Osteoblast (primary cell): ENCODE measurements around the gene ZFAND3. TPM values are rescaled to one million over a fixed set of nuclear protein-coding genes. Genes with fewer than 3 reads are reported as not detected.
"Not testable (repeated sequence)": the region's sequence is repeated elsewhere in the genome, so short reads cannot be mapped to it uniquely, and the experiment has no call there.

Experiments
- DNase-seq: peaks from one replicate; pipeline ENCODE4 v3.0.0; 2011; ENCODE audit warnings: low spot score, mixed read lengths; ENCODE audit not compliant: insufficient read length; ENCODE audit errors: missing footprints
- H2AFZ ChIP-seq: 2 replicates; pipeline ENCODE4 v1.6.0; 2011; ENCODE audit warnings: mild to moderate bottlenecking, low read length
- H3K27ac ChIP-seq: 2 replicates; pipeline ENCODE4 v1.5.1; 2011; ENCODE audit warnings: mild to moderate bottlenecking, low read depth, low read length, moderate library complexity
- H3K27me3 ChIP-seq: 2 replicates; pipeline ENCODE4 v1.6.0; 2012; ENCODE audit warnings: mild to moderate bottlenecking, control low read depth, inconsistent platforms, low read length, moderate library complexity; ENCODE audit not compliant: insufficient read depth
- H3K36me3 ChIP-seq: 2 replicates; pipeline ENCODE4 v1.5.1; 2011; ENCODE audit warnings: mild to moderate bottlenecking, low read length, control low read depth, moderate library complexity; ENCODE audit not compliant: insufficient read depth
- H3K4me1 ChIP-seq: 2 replicates; pipeline ENCODE4 v1.5.1; 2011; ENCODE audit warnings: mild to moderate bottlenecking, low read length, control low read depth, moderate library complexity; ENCODE audit not compliant: insufficient read depth
- H3K4me2 ChIP-seq: 2 replicates; pipeline ENCODE4 v1.6.0; 2011; ENCODE audit warnings: mild to moderate bottlenecking, low read length; ENCODE audit not compliant: insufficient read depth
- H3K4me3 ChIP-seq: fragments of 200-600 bp; sonication (generic); 3 replicates; pipeline ENCODE4 v1.5.1; 2012; ENCODE audit warnings: mild to moderate bottlenecking, low read length, inconsistent platforms; ENCODE audit not compliant: insufficient read depth
- H3K79me2 ChIP-seq: 2 replicates; pipeline ENCODE4 v1.6.0; 2012; ENCODE audit warnings: mild to moderate bottlenecking, low read length, control low read depth, inconsistent platforms; ENCODE audit not compliant: insufficient read depth
- H3K9me3 ChIP-seq: 2 replicates; pipeline ENCODE4 v1.5.1; 2011; ENCODE audit warnings: low read depth, low read length, control low read depth
- H4K20me1 ChIP-seq: 2 replicates; pipeline ENCODE4 v1.6.0; 2012; ENCODE audit warnings: mild to moderate bottlenecking, low read length, control low read depth; ENCODE audit not compliant: insufficient read depth
- CTCF ChIP-seq: IDR thresholded peaks from 2 replicates; pipeline ENCODE4 v1.5.1; 2011; ENCODE audit warnings: mild to moderate bottlenecking, low read depth, low read length, moderate library complexity; ENCODE audit errors: extremely low read depth
- total RNA-seq: library from RNA; depleted of rRNA; stranded (reverse); fragments of >200 nt; gene quantifications from 2 replicates; pipeline ENCODE4 v1.2.3, GENCODE V29; 2012

Gene ZFAND3
- total RNA-seq, 1 donor: 27.1 TPM

GRCh38 chr6:37960139-37960935 is 140.8 kb downstream of the ZFAND3 start:
- no peak for TF ChIP-seq CTCF
- Histone ChIP-seq H4K20me1 (peaks cover 93% of the 10 kb centered on the region), H2AFZ (no peak overlapping the region), H3K9me3 (no peaks in the 10 kb centered on the region), H3K4me1 (peaks cover 1% of the 10 kb centered on the region), H3K79me2 (peaks cover 95% of the 10 kb centered on the region), H3K27me3 (no peaks in the 10 kb centered on the region), H3K4me2 (no peak overlapping the region), H3K4me3 (no peak overlapping the region), H3K27ac (no peak overlapping the region), H3K36me3 (no peaks in the 10 kb centered on the region)
- no peak for DNase-seq

GRCh38 chr6:37962481-37963080 is 143.1 kb downstream of the ZFAND3 start:
- H2AFZ ChIP-seq, H3K27me3 ChIP-seq, H3K9me3 ChIP-seq, H3K36me3 ChIP-seq, DNase-seq, H3K27ac ChIP-seq, H3K4me3 ChIP-seq, H3K4me2 ChIP-seq: not testable (repeated sequence)
- peaks cover 89% of the 10 kb centered on the region for H4K20me1 ChIP-seq
- H3K79me2 ChIP-seq: peaks cover 94% of the 10 kb centered on the region
- H3K4me1 ChIP-seq: peaks cover 16% of the 10 kb centered on the region

- Histone ChIP-seq H4K20me1 (peaks cover 80% of the 10 kb centered on the region), H3K79me2 (peaks cover 93% of the 10 kb centered on the region), H3K36me3 (no peaks in the 10 kb centered on the region), H3K9me3 (no peaks in the 10 kb centered on the region), H3K27me3 (no peaks in the 10 kb centered on the region), H2AFZ (no peak overlapping the region), H3K4me2 (no peak overlapping the region), H3K4me3 (no peak overlapping the region), H3K27ac (no peak overlapping the region), H3K4me1 (peaks cover 16% of the 10 kb centered on the region)
- peak; percentile 39 for DNase-seq
- no peak for TF ChIP-seq CTCF
These were observed 146.6 kb downstream of the ZFAND3 start for GRCh38 chr6:37965964-37966676.

GRCh38 chr6:37966801-37967200 is 147.3 kb downstream of the ZFAND3 start:
- Histone ChIP-seq H3K36me3 (no peaks in the 10 kb centered on the region), H3K4me1 (peaks cover 16% of the 10 kb centered on the region), H3K4me3 (no peak overlapping the region), H3K27me3 (no peaks in the 10 kb centered on the region), H3K4me2 (no peak overlapping the region), H3K9me3 (no peaks in the 10 kb centered on the region), H3K79me2 (peaks cover 92% of the 10 kb centered on the region), H2AFZ (no peak overlapping the region), H4K20me1 (peaks cover 80% of the 10 kb centered on the region), H3K27ac (no peak overlapping the region)
- TF ChIP-seq CTCF: no peak
- no peak for DNase-seq
